Spleen (tissue), 7 donors: ENCODE measurements around the gene TDRD12.

ENCODE experiments used
- POLR2AphosphoS5 ChIP-seq, 3 donors: sonication (generic); formaldehyde crosslinking; IDR thresholded peaks; one replicate each; pipeline ENCODE4 v1.5.1; 2017; ENCODE audit warnings: antibody characterized with exemption in 3 of 3
- TF ChIP-seq, protein P1 (sequence below), 11 experiments: fragments of 200-600 bp in 7 of 11; fragments of 450-650 bp in 4 of 11; sonication (generic) in 4 of 11; IDR thresholded peaks in 8 of 11; conservative IDR thresholded peaks in 3 of 11; 1 replicate in 7 of 11; 2 replicates in 4 of 11; pipeline versions ENCODE4 v1.4.0 to v1.8.0; 2016 to 2021; ENCODE audit warnings: antibody characterized with exemption in 11 of 11, inconsistent platforms in 4 of 11, mild to moderate bottlenecking in 1 of 11
- donor health status: DM: no; HTN: no; CAD: no; lungs with moderate emphysema.
- donor health status: DM: no; HTN: no; CAD: no.
- donor health status: DM: no; HTN: no; CAD: no.

- no peak for TF ChIP-seq POLR2AphosphoS5 (IDR thresholded peaks at IDR 0.05)
- TF ChIP-seq, protein P1, sequence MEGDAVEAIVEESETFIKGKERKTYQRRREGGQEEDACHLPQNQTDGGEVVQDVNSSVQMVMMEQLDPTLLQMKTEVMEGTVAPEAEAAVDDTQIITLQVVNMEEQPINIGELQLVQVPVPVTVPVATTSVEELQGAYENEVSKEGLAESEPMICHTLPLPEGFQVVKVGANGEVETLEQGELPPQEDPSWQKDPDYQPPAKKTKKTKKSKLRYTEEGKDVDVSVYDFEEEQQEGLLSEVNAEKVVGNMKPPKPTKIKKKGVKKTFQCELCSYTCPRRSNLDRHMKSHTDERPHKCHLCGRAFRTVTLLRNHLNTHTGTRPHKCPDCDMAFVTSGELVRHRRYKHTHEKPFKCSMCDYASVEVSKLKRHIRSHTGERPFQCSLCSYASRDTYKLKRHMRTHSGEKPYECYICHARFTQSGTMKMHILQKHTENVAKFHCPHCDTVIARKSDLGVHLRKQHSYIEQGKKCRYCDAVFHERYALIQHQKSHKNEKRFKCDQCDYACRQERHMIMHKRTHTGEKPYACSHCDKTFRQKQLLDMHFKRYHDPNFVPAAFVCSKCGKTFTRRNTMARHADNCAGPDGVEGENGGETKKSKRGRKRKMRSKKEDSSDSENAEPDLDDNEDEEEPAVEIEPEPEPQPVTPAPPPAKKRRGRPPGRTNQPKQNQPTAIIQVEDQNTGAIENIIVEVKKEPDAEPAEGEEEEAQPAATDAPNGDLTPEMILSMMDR (IDR thresholded peaks at IDR 0.05 in 8 of 11, conservative IDR thresholded peaks at IDR 0.05 in 3 of 11), result no peak
These were observed 28.9 kb downstream of the TDRD12 start for GRCh38 chr19:32748497-32748896.
